ENCODE results near the gene FBRS.

Gene FBRS

GRCh38 chr16:30667361-30667905 lies 9.2 kb downstream of the FBRS start:
- Histone ChIP-seq H3K36me3 (ENCODE audit: insufficient read depth, insufficient read length, low read length) (peaks cover 79% of the 10 kb centered on the region), H3K9me3 (ENCODE audit: insufficient read depth, low read length) (no peaks in the 10 kb centered on the region), H3K4me3 (ENCODE audit: insufficient read length, low read depth) (no peak overlapping the region), H3K27me3 (ENCODE audit: insufficient read depth, insufficient read length) (peaks cover 96% of the 10 kb centered on the region), H3K4me1 (ENCODE audit: insufficient read depth, insufficient read length) (no peaks in the 10 kb centered on the region), H3K9ac (ENCODE audit: insufficient read length, low read depth) (no peak overlapping the region)
- no peak for TF ChIP-seq YY1 (IDR thresholded peaks at IDR 0.05; ENCODE audit: insufficient read depth, insufficient read length)
- no peak for DNase-seq (ENCODE audit: low read depth, low spot score)

DNA sequence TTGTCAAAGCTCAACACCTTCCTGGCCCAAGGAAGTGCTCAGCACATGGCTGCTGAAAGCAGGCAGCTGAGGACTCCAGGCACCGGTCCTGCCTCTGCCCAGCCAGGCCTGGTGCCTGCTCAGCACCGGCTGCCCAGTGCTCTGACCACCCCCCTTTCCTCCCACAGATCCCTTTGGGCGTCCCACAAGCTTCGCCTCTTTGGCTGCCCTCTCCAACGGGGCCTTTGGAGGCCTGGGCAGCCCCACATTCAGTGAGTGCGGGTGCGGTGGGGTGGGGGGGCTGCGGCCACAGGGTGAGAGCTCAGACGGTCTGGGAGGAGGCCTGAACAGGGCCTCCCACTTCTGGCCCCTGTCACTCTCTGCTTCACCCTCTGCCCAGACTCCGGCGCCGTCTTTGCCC lies 10.2 kb downstream of the FBRS start:
- TF ChIP-seq YY1 (IDR thresholded peaks at IDR 0.05; ENCODE audit: insufficient read depth, insufficient read length) (no peak), ZNF274 (IDR thresholded peaks at IDR 0.05; ENCODE audit: low read depth, low read length) (no peak), SUZ12 (IDR thresholded peaks at IDR 0.05; ENCODE audit: extremely low read depth, insufficient read depth, insufficient read length) (no peak)
- H3K36me3 ChIP-seq (ENCODE audit: insufficient read depth, insufficient read length, low read length) = peaks cover 69% of the 10 kb centered on the region
- no peaks in the 10 kb centered on the region for H3K9me3 ChIP-seq (ENCODE audit: insufficient read depth, low read length)
- no peak overlapping the region for H3K9ac ChIP-seq (ENCODE audit: insufficient read length, low read depth)
- H3K4me3 ChIP-seq (ENCODE audit: insufficient read length, low read depth) = no peak overlapping the region
- peaks cover 96% of the 10 kb centered on the region for H3K27me3 ChIP-seq (ENCODE audit: insufficient read depth, insufficient read length)
- no peak for DNase-seq (ENCODE audit: low read depth, low spot score)
- no peaks in the 10 kb centered on the region for H3K4me1 ChIP-seq (ENCODE audit: insufficient read depth, insufficient read length)

GRCh38 chr16:30669026-30669902 lies 11.0 kb downstream of the FBRS start:
- Histone ChIP-seq H3K9me3 (ENCODE audit: insufficient read depth, low read length) (no peaks in the 10 kb centered on the region), H3K4me3 (ENCODE audit: insufficient read length, low read depth) (no peak overlapping the region), H3K4me1 (ENCODE audit: insufficient read depth, insufficient read length) (no peaks in the 10 kb centered on the region), H3K36me3 (ENCODE audit: insufficient read depth, insufficient read length, low read length) (peaks cover 63% of the 10 kb centered on the region), H3K27me3 (ENCODE audit: insufficient read depth, insufficient read length) (peaks cover 98% of the 10 kb centered on the region), H3K9ac (ENCODE audit: insufficient read length, low read depth) (no peak overlapping the region)
- DNase-seq (ENCODE audit: low read depth, low spot score) = no peak
- no peak for TF ChIP-seq SUZ12 (IDR thresholded peaks at IDR 0.05; ENCODE audit: extremely low read depth, insufficient read depth, insufficient read length)
- TF ChIP-seq YY1 (IDR thresholded peaks at IDR 0.05; ENCODE audit: insufficient read depth, insufficient read length) = no peak
- TF ChIP-seq ZNF274 (IDR thresholded peaks at IDR 0.05; ENCODE audit: low read depth, low read length) = no peak

DNA sequence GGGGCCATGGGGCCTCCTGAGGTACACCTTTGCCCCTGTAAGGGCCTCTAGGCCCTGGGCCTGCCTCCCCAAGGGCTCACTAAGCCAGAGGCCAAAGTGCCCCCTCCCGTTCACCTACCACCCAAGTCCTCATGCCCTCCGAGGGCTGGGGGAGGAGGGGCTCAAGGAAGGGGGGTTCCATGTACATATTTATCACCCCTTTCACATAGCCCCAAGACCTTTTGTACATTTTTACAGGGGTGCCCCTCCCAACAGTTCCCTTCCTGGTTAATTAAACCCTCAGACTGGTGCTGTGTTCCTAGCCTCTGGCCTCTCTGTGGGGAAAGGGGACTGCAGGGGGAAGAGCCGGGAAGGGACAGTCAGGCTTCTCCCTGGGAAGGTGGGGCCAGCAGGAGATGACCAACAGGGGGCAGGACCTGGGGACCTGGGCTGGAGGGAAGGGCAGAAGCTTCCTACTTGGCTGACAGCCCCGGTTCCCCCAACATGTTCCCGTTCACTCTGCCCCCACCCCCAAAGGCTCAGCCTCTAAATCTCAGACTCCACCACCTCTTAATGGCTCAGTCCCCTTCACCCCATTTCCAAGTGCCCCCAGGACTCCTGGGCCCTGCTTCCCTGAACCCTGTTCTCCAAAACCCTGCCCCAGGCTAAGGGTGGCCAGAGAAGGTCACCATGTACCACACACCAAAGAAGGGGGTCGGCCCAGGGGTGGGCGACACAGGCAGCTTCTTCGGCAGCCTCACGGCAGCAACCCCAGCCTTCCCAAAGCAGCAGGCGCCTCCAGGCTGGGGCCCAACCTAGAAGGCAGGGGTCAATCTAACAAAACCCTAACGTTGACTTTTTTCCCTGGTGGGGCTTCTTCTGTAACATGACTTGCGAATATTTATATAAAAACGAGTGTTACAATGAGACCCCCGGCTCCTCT lies 11.9 kb downstream of the FBRS start:
- no peak for DNase-seq (ENCODE audit: low read depth, low spot score)
- peaks cover 54% of the 10 kb centered on the region for H3K36me3 ChIP-seq (ENCODE audit: insufficient read depth, insufficient read length, low read length)
- H3K9me3 ChIP-seq (ENCODE audit: insufficient read depth, low read length) = no peaks in the 10 kb centered on the region
- no peaks in the 10 kb centered on the region for H3K4me1 ChIP-seq (ENCODE audit: insufficient read depth, insufficient read length)
- H3K4me3 ChIP-seq (ENCODE audit: insufficient read length, low read depth) = no peak overlapping the region
- TF ChIP-seq ZNF274 (IDR thresholded peaks at IDR 0.05; ENCODE audit: low read depth, low read length) = no peak
- no peak for TF ChIP-seq SUZ12 (IDR thresholded peaks at IDR 0.05; ENCODE audit: extremely low read depth, insufficient read depth, insufficient read length)
- no peak for TF ChIP-seq YY1 (IDR thresholded peaks at IDR 0.05; ENCODE audit: insufficient read depth, insufficient read length)
- H3K27me3 ChIP-seq (ENCODE audit: insufficient read depth, insufficient read length) = peaks cover 97% of the 10 kb centered on the region
- H3K9ac ChIP-seq (ENCODE audit: insufficient read length, low read depth) = no peak overlapping the region

- TF ChIP-seq SUZ12 (IDR thresholded peaks at IDR 0.05; ENCODE audit: extremely low read depth, insufficient read depth, insufficient read length) (no peak), ZNF274 (IDR thresholded peaks at IDR 0.05; ENCODE audit: low read depth, low read length) (no peak), YY1 (IDR thresholded peaks at IDR 0.05; ENCODE audit: insufficient read depth, insufficient read length) (no peak)
- H3K27me3 ChIP-seq (ENCODE audit: insufficient read depth, insufficient read length) = peaks cover 88% of the 10 kb centered on the region
- H3K9ac ChIP-seq (ENCODE audit: insufficient read length, low read depth) = no peak overlapping the region
- DNase-seq (ENCODE audit: low read depth, low spot score) = no peak
- peaks cover 7% of the 10 kb centered on the region for H3K4me1 ChIP-seq (ENCODE audit: insufficient read depth, insufficient read length)
- peaks cover 8% of the 10 kb centered on the region for H3K36me3 ChIP-seq (ENCODE audit: insufficient read depth, insufficient read length, low read length)
- no peak overlapping the region for H3K4me3 ChIP-seq (ENCODE audit: insufficient read length, low read depth)
- H3K9me3 ChIP-seq (ENCODE audit: insufficient read depth, low read length) = no peaks in the 10 kb centered on the region
These were observed 16.9 kb downstream of the FBRS start for GRCh38 chr16:30675143-30675542.

GRCh38 chr16:30677931-30678585 lies 19.8 kb downstream of the FBRS start:
- Histone ChIP-seq H3K4me3 (ENCODE audit: insufficient read length, low read depth) (no peak overlapping the region), H3K27me3 (ENCODE audit: insufficient read depth, insufficient read length) (peaks cover 90% of the 10 kb centered on the region), H3K36me3 (ENCODE audit: insufficient read depth, insufficient read length, low read length) (no peaks in the 10 kb centered on the region), H3K9ac (ENCODE audit: insufficient read length, low read depth) (no peak overlapping the region), H3K9me3 (ENCODE audit: insufficient read depth, low read length) (no peaks in the 10 kb centered on the region), H3K4me1 (ENCODE audit: insufficient read depth, insufficient read length) (peaks cover 7% of the 10 kb centered on the region)
- DNase-seq (ENCODE audit: low read depth, low spot score) = peak; percentile 96
- TF ChIP-seq ZNF274 (IDR thresholded peaks at IDR 0.05; ENCODE audit: low read depth, low read length) (no peak), SUZ12 (IDR thresholded peaks at IDR 0.05; ENCODE audit: extremely low read depth, insufficient read depth, insufficient read length) (no peak), YY1 (IDR thresholded peaks at IDR 0.05; ENCODE audit: insufficient read depth, insufficient read length) (no peak)
